ENCODE measurements around the gene CLCN5. TPM values are rescaled to one million over a fixed set of nuclear protein-coding genes. Genes with fewer than 3 reads are reported as not detected.

The CLCN5 gene
- polyA plus RNA-seq, 3 donors = 70.6 to 111 (median 85.9) TPM

DNA sequence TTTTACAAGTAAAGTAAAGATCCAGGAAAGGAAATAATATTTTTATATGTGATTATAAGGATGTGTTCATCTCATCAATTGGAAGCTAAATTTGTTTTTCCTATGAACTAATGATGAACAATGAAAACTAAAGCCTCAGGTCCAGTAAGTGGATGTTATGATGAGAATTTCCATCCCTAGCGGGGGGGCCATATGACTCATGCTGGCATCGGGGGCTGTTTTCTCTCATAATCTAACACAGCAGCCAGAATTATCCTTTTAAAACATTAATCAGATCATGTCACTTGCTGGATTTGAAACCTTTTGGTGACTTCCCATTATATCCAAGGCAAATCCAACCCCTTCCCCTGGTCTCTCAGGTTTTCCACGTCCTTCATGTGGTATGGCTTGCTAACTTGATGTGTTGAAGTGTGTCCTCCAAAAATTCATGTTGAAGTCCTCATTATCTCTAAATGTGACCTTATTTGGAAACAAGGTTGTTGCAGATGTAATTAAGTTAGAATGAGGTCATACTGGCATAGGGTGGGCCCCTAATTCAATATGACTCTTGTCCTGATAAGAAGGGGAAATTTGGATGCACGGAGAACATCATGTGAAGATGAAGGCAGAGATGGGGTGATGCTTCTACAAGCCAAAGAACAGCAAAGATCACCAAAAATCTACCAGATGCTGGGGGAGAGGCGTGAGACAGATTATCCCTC, 181.6 kb downstream of the CLCN5 start:
- DNase-seq (ENCODE audit: extremely low read depth in 1 of 11, low read depth in 9 of 11, low spot score in 4 of 11) = no peak

DNA sequence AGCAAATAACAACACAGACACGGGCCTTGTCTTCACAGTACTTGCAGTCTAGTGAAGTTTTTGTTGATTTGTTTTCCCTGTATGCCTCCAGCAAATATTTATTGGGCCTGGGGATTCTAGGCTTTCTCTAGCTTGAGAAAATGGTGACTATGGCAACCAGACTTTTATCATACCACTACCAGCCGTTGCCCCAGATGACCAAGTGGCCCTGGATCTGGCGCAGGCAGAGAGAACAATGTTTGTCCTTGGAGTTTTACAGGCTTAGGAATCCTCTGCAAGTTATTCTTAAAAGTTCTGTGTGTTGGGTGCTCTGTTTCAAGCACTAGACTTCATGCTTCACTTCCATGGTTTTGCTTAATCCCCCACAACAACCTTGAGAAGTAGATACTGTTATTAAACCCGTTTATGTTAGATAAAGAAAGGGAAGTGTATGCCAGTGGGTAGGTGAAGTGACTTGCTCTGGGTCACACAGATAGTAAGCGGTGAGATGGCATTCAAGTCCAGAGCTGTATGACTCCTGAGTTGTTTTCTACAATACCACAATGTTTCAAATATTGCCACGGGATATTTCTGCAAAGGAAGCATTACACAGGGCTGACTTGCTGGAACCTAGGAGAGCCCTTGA, 183.8 kb downstream of the CLCN5 start:
- no peak for DNase-seq (ENCODE audit: extremely low read depth in 1 of 11, low read depth in 9 of 11, low spot score in 4 of 11)

DNA sequence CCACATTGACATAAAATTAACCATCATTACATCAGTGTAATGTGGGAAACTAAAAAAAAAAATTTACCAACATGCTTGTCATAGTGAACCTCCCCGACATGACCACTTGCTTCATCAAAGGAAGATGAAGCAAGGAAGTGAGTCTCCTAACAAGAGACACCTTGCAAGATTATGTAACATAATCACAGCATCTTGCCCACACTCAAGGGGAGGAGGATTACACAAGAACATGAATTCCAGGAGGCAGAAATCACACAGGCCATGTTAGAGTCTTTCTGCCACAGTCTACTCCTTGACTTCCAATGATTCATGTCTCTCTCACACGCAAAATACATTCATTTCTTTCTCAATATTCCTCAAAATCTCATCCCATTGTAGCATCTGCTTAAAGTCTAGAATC, 185.1 kb downstream of the CLCN5 start:
- DNase-seq (ENCODE audit: extremely low read depth in 1 of 11, low read depth in 9 of 11, low spot score in 4 of 11) = no peak

DNA sequence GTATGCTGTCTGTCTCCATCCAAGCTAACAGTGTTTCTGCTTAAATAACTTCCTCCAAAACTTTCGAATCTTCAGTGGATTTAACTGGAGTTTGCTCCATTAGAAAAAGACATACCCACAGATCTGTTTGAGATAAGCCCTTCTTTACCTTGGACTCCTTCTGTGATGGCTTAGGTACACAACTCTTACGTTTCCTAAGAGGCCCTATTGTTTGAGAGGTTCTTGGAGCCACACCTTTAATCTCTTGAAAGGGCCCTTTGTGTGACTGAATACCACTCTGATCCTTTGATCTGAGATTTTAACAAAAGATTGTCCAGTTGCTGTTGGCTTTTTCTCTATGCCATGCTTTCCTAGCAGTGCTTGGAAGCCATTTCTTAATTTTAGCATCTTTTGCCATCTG, 185.9 kb downstream of the CLCN5 start:
- no peak for DNase-seq (ENCODE audit: extremely low read depth in 1 of 11, low read depth in 9 of 11, low spot score in 4 of 11)

DNA sequence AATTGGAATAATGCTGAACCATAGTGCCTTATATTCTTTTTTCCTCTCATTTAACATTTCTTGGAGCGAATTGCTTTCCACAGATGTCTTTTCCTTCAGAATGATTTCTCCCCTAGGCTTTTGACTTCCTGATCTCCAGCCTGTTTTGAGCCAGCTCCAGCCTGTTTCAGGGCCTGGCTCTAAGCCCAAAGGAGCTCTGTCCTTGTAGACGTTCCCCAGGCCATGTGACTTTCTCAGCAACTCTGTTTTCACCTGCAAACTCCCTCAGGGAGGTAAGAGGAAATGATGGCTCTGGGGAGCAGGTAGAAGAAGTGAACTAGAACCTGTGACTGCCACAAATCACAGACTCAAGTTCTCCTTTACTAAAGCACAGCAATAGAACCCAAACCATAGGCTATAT, 189.3 kb downstream of the CLCN5 start:
- DNase-seq (ENCODE audit: extremely low read depth in 1 of 11, low read depth in 9 of 11, low spot score in 4 of 11) = peak in 4 of 11 donors; percentile 23 to 55 (median 34)

DNA sequence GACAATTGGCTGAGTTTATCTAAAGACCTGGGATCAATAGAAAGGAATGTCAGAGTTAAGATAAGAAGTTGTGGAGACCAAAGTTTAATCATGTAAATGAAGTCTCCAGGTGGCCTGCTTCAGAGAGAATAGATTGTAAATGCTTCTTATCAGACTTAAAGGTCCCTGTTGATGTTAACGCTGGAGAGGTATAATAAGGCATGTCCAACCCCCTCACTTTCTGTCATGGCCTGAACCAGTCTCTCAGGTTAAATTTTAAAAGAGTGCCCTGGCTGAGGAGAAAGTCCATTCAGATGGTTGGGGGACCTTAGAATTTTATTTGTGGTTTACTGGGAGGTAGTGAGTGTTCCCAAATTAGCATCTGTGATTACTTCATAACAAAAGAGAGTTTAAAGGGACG, 191.7 kb downstream of the CLCN5 start:
- DNase-seq (ENCODE audit: extremely low read depth in 1 of 11, low read depth in 9 of 11, low spot score in 4 of 11) = no peak

DNA sequence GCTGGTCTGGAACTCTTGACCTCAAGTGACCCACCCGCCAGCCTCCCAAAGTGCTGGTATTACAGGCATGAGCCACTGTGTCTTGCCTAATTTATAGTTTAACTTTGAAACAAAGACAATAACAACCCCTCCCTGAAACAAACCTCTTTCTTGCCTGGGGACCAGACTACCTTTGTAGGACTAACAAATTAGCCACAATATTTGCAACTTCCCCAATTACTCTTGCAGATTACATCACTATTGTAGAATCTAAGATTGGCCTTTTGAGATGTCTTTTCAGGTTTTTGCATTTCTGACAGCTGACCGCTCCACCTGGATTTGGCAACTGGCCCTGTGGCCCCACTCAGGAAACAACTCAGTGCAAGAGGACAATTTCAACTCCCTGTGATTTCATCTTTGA, 193.6 kb downstream of the CLCN5 start:
- no peak for DNase-seq (ENCODE audit: extremely low read depth in 1 of 11, low read depth in 9 of 11, low spot score in 4 of 11)

- DNase-seq (ENCODE audit: extremely low read depth in 1 of 11, low read depth in 9 of 11, low spot score in 4 of 11) = no peak
Measured at GRCh38 chrX:50117476-50117875, 195.1 kb downstream of the CLCN5 start.

- DNase-seq (ENCODE audit: extremely low read depth in 1 of 11, low read depth in 9 of 11, low spot score in 4 of 11) = no peak
Measured at GRCh38 chrX:50125480-50125879, 203.1 kb downstream of the CLCN5 start.

DNA sequence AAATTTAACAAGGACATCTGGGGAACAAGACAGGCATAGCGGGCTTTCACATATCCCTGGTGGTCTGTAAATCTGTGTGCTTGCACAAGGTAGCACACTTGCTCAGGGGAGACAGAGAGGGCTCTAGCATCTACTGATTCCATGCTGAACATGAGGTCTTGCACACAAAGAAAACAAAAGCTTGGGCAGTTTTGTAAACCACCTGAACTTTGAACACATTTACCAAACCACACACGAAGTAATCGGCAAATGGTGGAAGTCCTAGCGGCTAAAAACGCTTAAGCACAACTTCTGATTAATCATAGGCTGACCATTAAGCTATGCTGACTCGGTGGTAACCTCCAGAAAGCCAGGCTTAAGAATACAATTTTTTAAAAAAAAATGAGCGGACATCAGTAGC, 225.6 kb downstream of the CLCN5 start:
- no peak for DNase-seq (ENCODE audit: extremely low read depth in 1 of 11, low read depth in 9 of 11, low spot score in 4 of 11)

Other genes starting within 250 kb of the CLCN5 start
- not detected for gene PAGE1, start 226.6 kb upstream of the CLCN5 start, polyA plus RNA-seq (ENCODE audit: insufficient read length in 3 of 3)
- 1 to 10 TPM in 1 of 3 donors, under 1 TPM in 2; 0.44 to 1.2 (median 0.93) TPM for gene PAGE4, start 93.3 kb upstream of the CLCN5 start, polyA plus RNA-seq (ENCODE audit: insufficient read length in 3 of 3)
- 10 to 100 TPM; 11.8 to 12.5 (median 12.5) TPM for gene USP27X, start 43.1 kb upstream of the CLCN5 start, polyA plus RNA-seq (ENCODE audit: insufficient read length in 3 of 3)

Measured in renal cortex interstitium (tissue), 11 donors.